Measurements from ENCODE around the gene AMBRA1.

The AMBRA1 gene

GRCh38 chr11:46347637-46348311, 246.0 kb downstream of the AMBRA1 start:
- peak; percentile 10 for DNase-seq (ENCODE audit: low read depth)

GRCh38 chr11:46346886-46347636, 246.8 kb downstream of the AMBRA1 start, which contains the start of gene DGKZ:
DGKZ (plus strand) TSS chr11:46347463; CDS start chr11:46347660, 197 bp downstream.
- peak; percentile 92 for DNase-seq (ENCODE audit: low read depth)

Measured in activated T-helper 1 cell treated with Interleukin-2 at 50 U/mL for 16 hours (primary cell).